SK-N-MC (cell line): ENCODE data around the gene CZIB.

ENCODE experiments used
- EZH2 ChIP-seq: fragments of 200-600 bp; sonication (generic); IDR thresholded peaks from one replicate; pipeline ENCODE4 v1.6.1; 2017; ENCODE audit warnings: antibody characterized with exemption
- FOXP2 ChIP-seq: optimal IDR thresholded peaks from 2 replicates; pipeline ENCODE3; 2011; ENCODE audit warnings: mild to moderate bottlenecking, moderate library complexity; ENCODE audit not compliant: insufficient read depth; ENCODE audit errors: extremely low read length, control extremely low read depth
- POLR2AphosphoS5 ChIP-seq: IDR thresholded peaks from 2 replicates; pipeline ENCODE4 v1.6.1; 2012; ENCODE audit warnings: mild to moderate bottlenecking, low read depth, low read length, borderline replicate concordance

DNA sequence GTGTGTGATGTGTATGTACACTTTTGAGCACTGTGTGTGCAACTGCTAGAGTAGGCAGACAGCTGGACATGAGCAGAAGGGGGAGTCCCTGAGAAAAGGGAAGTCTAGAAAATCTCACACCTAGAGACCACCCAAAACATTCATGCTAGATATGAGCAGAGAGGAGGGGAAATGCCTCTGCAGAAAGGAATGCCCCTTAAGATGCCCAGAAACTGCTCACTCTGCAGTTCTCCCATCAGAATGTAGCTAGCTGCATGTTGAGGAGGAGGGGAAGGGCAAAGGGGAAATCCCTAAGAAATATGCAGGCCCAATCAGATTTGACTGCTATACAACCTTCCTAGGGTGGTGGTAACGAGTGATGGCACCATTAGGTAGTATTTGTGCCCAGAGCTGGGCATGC lies 49.7 kb upstream of the CZIB start:
- TF ChIP-seq POLR2AphosphoS5: no peak
- TF ChIP-seq EZH2: no peak
- TF ChIP-seq FOXP2: no peak
